Measurements from ENCODE around the gene RASGRF1.

- TF ChIP-seq CTCF (IDR thresholded peaks at IDR 0.05) (no peak), POLR2A (IDR thresholded peaks at IDR 0.05) (no peak)
Measured at GRCh38 chr15:78988361-78988911, 102.1 kb downstream of the RASGRF1 start.
